ENCODE data around the gene CLDN14.
A peak's percentile ranks its signal among the peaks of the same experiment; 100 is the strongest.
"Not testable (repeated sequence)": the region's sequence is repeated elsewhere in the genome, so short reads cannot be mapped to it uniquely, and the experiment has no call there.

Gene CLDN14

GRCh38 chr21:36482181-36482580 is 2.3 kb upstream of the CLDN14 start:
- no peak for DNase-seq (ENCODE audit: extremely low read depth, low read depth)
- no peak overlapping the region for H3K4me3 ChIP-seq (replicated peaks; ENCODE audit: low read depth, low read length)
- TF ChIP-seq CTCF (IDR thresholded peaks at IDR 0.05; ENCODE audit: low read depth, low read length, missing control alignments), result no peak

GRCh38 chr21:36481639-36482038 is 1.7 kb upstream of the CLDN14 start:
- no peak for TF ChIP-seq CTCF (IDR thresholded peaks at IDR 0.05; ENCODE audit: low read depth, low read length, missing control alignments)
- no peak overlapping the region for H3K4me3 ChIP-seq (replicated peaks; ENCODE audit: low read depth, low read length)
- DNase-seq (ENCODE audit: extremely low read depth, low read depth), result no peak

- DNase-seq (ENCODE audit: extremely low read depth, low read depth), result no peak
These were observed 696 bp upstream of the CLDN14 start for GRCh38 chr21:36480618-36481017.

GRCh38 chr21:36478941-36479340 is 981 bp downstream of the CLDN14 start:
- H3K4me3 ChIP-seq (replicated peaks; ENCODE audit: low read depth, low read length), result no peak overlapping the region
- no peak for DNase-seq (ENCODE audit: extremely low read depth, low read depth)
- TF ChIP-seq CTCF (IDR thresholded peaks at IDR 0.05; ENCODE audit: low read depth, low read length, missing control alignments), result peak; percentile 39

More at GRCh38 chr21:36480618-36481017, 696 bp upstream of the CLDN14 start:
- no peak overlapping the region for H3K4me3 ChIP-seq (replicated peaks; ENCODE audit: low read depth, low read length)
- TF ChIP-seq CTCF (IDR thresholded peaks at IDR 0.05; ENCODE audit: low read depth, low read length, missing control alignments), result no peak

GRCh38 chr21:36478207-36478701 is 1.7 kb downstream of the CLDN14 start:
- no peak overlapping the region for H3K4me3 ChIP-seq (replicated peaks; ENCODE audit: low read depth, low read length)
- TF ChIP-seq CTCF (IDR thresholded peaks at IDR 0.05; ENCODE audit: low read depth, low read length, missing control alignments), result no peak
- DNase-seq (ENCODE audit: extremely low read depth, low read depth), result no peak

- DNase-seq (ENCODE audit: extremely low read depth, low read depth), result no peak
- no peak for TF ChIP-seq CTCF (IDR thresholded peaks at IDR 0.05; ENCODE audit: low read depth, low read length, missing control alignments)
- H3K4me3 ChIP-seq (replicated peaks; ENCODE audit: low read depth, low read length), result no peak overlapping the region
These were observed 2.4 kb downstream of the CLDN14 start for GRCh38 chr21:36477559-36477958.

- H3K4me3 ChIP-seq (replicated peaks; ENCODE audit: low read depth, low read length), result no peak overlapping the region
- TF ChIP-seq CTCF (IDR thresholded peaks at IDR 0.05; ENCODE audit: low read depth, low read length, missing control alignments), result no peak
- DNase-seq (ENCODE audit: extremely low read depth, low read depth), result no peak
These were observed 2.9 kb downstream of the CLDN14 start for GRCh38 chr21:36477001-36477400.

GRCh38 chr21:36476541-36476940 is 3.4 kb downstream of the CLDN14 start:
- not testable (repeated sequence) for H3K4me3 ChIP-seq (replicated peaks; ENCODE audit: low read depth, low read length); DNase-seq (ENCODE audit: extremely low read depth, low read depth)

Measured in HFF-Myc (cell line).